Heart left ventricle (tissue), 13 donors: ENCODE measurements around the gene TMEM208.

Experiments
- POLR2A ChIP-seq, 2 donors: fragments of 450-650 bp; IDR thresholded peaks; one replicate each; pipeline ENCODE4 v1.6.1; 2017; ENCODE audit warnings: antibody characterized with exemption in 2 of 2, mild to moderate bottlenecking in 2 of 2, moderate library complexity in 2 of 2
- TF ChIP-seq, protein P1 (sequence below), 12 donors: fragments of 200-600 bp; sonication (generic) in 4 of 12; IDR thresholded peaks; one replicate each; pipeline versions ENCODE4 v1.5.0 to v1.8.0; 2018 to 2022; ENCODE audit warnings: antibody characterized with exemption in 12 of 12, mild to moderate bottlenecking in 5 of 12
- donor health status: ischemic (EF 13 %, LVEDD 7.1; RV severe dilation, severe dysfunction).
- donor health status: DM: no; HTN: yes; CAD: no.
- donor health status: DM: no; HTN: no; CAD: no.
- donor health status: ischemic (EF 25% LVEDD 6.9; RV normal size, moderate dysfunction).
- donor health status: ischemic (EF 25% LVEDD 5.7; RV mildly dilated, moderate dysfunction).
- donor health status: ischemic (EF 35%, LVEDD 5.7; RV mildly dilated, moderate dysfunction).
- donor health status: nonischemic (EF 11% LVEDD 7.7; RV severe dilation, severe dysfunction).
- donor health status: DM: yes; HTN: yes; CAD: no.
- donor health status: PGD.
- donor health status: ischemic (EF 29% LVEDD 5.4; RV normal size, mild dysfunction).
- donor health status: nonischemic (EF 23%, LVEDD 6.1; RV moderate dilation, normal function).

DNA sequence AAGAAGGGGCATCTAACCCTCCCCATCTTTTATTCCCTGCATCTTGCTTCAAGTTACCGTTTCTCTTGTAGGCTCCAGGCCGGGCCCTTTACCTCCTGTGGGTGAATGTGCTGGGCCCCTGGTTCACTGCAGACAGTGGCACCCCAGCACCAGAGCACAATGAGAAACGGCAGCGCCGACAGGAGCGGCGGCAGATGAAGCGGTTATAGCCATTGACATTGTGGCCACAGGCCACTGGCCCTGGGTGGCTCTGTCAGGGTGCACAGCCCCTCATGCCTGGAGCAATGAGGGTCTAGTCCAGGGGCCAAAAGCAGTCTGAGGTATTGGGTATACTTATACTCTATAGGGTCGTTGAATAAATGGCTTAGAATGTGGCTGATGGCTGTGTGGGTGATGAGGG, 2.0 kb downstream of the TMEM208 start:
- TF ChIP-seq, protein P1, sequence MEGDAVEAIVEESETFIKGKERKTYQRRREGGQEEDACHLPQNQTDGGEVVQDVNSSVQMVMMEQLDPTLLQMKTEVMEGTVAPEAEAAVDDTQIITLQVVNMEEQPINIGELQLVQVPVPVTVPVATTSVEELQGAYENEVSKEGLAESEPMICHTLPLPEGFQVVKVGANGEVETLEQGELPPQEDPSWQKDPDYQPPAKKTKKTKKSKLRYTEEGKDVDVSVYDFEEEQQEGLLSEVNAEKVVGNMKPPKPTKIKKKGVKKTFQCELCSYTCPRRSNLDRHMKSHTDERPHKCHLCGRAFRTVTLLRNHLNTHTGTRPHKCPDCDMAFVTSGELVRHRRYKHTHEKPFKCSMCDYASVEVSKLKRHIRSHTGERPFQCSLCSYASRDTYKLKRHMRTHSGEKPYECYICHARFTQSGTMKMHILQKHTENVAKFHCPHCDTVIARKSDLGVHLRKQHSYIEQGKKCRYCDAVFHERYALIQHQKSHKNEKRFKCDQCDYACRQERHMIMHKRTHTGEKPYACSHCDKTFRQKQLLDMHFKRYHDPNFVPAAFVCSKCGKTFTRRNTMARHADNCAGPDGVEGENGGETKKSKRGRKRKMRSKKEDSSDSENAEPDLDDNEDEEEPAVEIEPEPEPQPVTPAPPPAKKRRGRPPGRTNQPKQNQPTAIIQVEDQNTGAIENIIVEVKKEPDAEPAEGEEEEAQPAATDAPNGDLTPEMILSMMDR (IDR thresholded peaks at IDR 0.05) = no peak
- TF ChIP-seq POLR2A (IDR thresholded peaks at IDR 0.05) = no peak
